SK-N-SH (cell line): ENCODE measurements around the gene SMPD3. TPM values are rescaled to one million over a fixed set of nuclear protein-coding genes. Genes with fewer than 3 reads are reported as not detected.

Experiments used
- CTCF ChIA-PET: fragments of 300-600, 350-600 bp; formaldehyde crosslinking; extraction: SDS; loops from one replicate; lab custom pipeline; 2021; lab: Yijun Ruan, JAX
- POLR2A ChIA-PET: fragments of 350-600 bp; sonication (Branson Sonifier 250); formaldehyde crosslinking; extraction: SDS; loops from one replicate; lab custom pipeline; 2020; ENCODE audit warnings: antibody characterized with exemption, inconsistent platforms; lab: Yijun Ruan, JAX
- DNase-seq: peaks from one replicate; pipeline ENCODE4 v3.0.0; 2012
- H2AFZ ChIP-seq: fragments of 200-600 bp; sonication (generic); 2 replicates; pipeline ENCODE4 v1.8.1; 2016; ENCODE audit warnings: antibody characterized with exemption, mild to moderate bottlenecking, low read depth
- H3F3A ChIP-seq: fragments of 200-600 bp; sonication (generic); replicated peaks from 2 replicates; pipeline ENCODE3; 2016; ENCODE audit warnings: antibody characterized with exemption, mild to moderate bottlenecking; ENCODE audit not compliant: insufficient read depth
- H3K27ac ChIP-seq, 2 experiments: fragments of 200-500 bp in 1 of 2; fragments of 200-600 bp in 1 of 2; sonication (Bioruptor generic) in 1 of 2; sonication (generic), shearing (Covaris generic) in 1 of 2; 2 replicates each; pipeline versions ENCODE4 v1.5.1 to v1.6.1; 2014 to 2016; ENCODE audit warnings: low read depth in 2 of 2, inconsistent platforms in 1 of 2, low read length in 1 of 2, mild to moderate bottlenecking in 1 of 2, mixed read lengths in 1 of 2
- H3K27me3 ChIP-seq: fragments of 200-600 bp; sonication (generic), shearing (Covaris generic); 2 replicates; pipeline ENCODE4 v1.6.1; 2016; ENCODE audit warnings: mixed run types; ENCODE audit not compliant: insufficient read depth
- H3K36me3 ChIP-seq, 2 experiments: fragments of 200-500 bp in 1 of 2; fragments of 200-600 bp in 1 of 2; sonication (Bioruptor generic) in 1 of 2; sonication (generic) in 1 of 2; replicated peaks in 1 of 2; 2 replicates each; pipeline versions ENCODE3 to v1.5.1; 2014 to 2016; ENCODE audit warnings: low read length in 1 of 2, mild to moderate bottlenecking in 1 of 2; ENCODE audit not compliant: insufficient read depth in 2 of 2, control insufficient read depth in 1 of 2
- H3K4me1 ChIP-seq, 2 experiments: fragments of 200-500 bp in 1 of 2; fragments of 200-600 bp in 1 of 2; sonication (Bioruptor generic) in 1 of 2; sonication (generic), shearing (Covaris generic) in 1 of 2; 2 replicates each; pipeline versions ENCODE4 v1.5.1 to v1.6.1; 2014 to 2016; ENCODE audit warnings: low read depth in 1 of 2, low read length in 1 of 2, mixed run types in 1 of 2; ENCODE audit not compliant: insufficient read depth in 2 of 2, control insufficient read depth in 1 of 2
- H3K4me2 ChIP-seq: fragments of 200-600 bp; sonication (generic), shearing (Covaris generic); 2 replicates; pipeline ENCODE4 v1.6.1; 2017; ENCODE audit warnings: mixed run types
- H3K4me3 ChIP-seq, 2 experiments: fragments of 200-500 bp in 1 of 2; fragments of 200-600 bp in 1 of 2; sonication (Bioruptor generic) in 1 of 2; sonication (generic), shearing (Covaris generic) in 1 of 2; 2 replicates each; pipeline versions ENCODE4 v1.5.1 to v1.8.1; 2014 to 2016; ENCODE audit warnings: low read depth in 2 of 2, inconsistent platforms in 1 of 2, low read length in 1 of 2, mild to moderate bottlenecking in 1 of 2, mixed read lengths in 1 of 2, moderate library complexity in 1 of 2
- H3K79me2 ChIP-seq: fragments of 200-600 bp; sonication (generic); 2 replicates; pipeline ENCODE4 v1.8.1; 2017; ENCODE audit warnings: mild to moderate bottlenecking; ENCODE audit not compliant: insufficient read depth
- H3K9ac ChIP-seq: fragments of 200-600 bp; sonication (generic); 2 replicates; pipeline ENCODE4 v1.6.1; 2017; ENCODE audit warnings: mixed run types
- H3K9me2 ChIP-seq: fragments of 200-600 bp; sonication (generic); 2 replicates; pipeline ENCODE4 v1.6.1; 2017; ENCODE audit warnings: mixed run types
- H3K9me3 ChIP-seq: fragments of 200-600 bp; sonication (generic); 2 replicates; pipeline ENCODE4 v1.6.1; 2017; ENCODE audit warnings: mixed run types, mild to moderate bottlenecking, moderate library complexity
- H4K20me1 ChIP-seq: fragments of 200-600 bp; sonication (generic); 2 replicates; pipeline ENCODE4 v1.6.1; 2017; ENCODE audit warnings: mild to moderate bottlenecking, mixed run types; ENCODE audit not compliant: insufficient read depth
- CHD2 ChIP-seq: fragments of 150-350 bp; IDR thresholded peaks from 2 replicates; pipeline ENCODE4 v1.6.1; 2018; ENCODE audit warnings: low read length; ENCODE audit not compliant: partially characterized antibody
- ELF1 ChIP-seq: IDR thresholded peaks from 2 replicates; pipeline ENCODE4 v1.4.0; 2012
- EP300 ChIP-seq, 2 experiments: IDR thresholded peaks; 2 replicates each; pipeline versions ENCODE4 v1.4.0 to v1.6.1; 2012; ENCODE audit warnings: borderline replicate concordance in 1 of 2, low read depth in 1 of 2, low read length in 1 of 2
- EZH2phosphoT487 ChIP-seq: fragments of 200-600 bp; sonication (generic); IDR thresholded peaks from 2 replicates; pipeline ENCODE4 v1.6.1; 2017; ENCODE audit warnings: low read depth, mixed run types, mild to moderate bottlenecking, antibody characterized with exemption, moderate library complexity, borderline replicate concordance
- FOSL2 ChIP-seq: IDR thresholded peaks from 2 replicates; pipeline ENCODE4 v1.4.0; 2012; ENCODE audit warnings: low read depth, mild to moderate bottlenecking, moderate library complexity, borderline replicate concordance
- FOXJ3 ChIP-seq: sonication (generic); formaldehyde crosslinking; IDR thresholded peaks from 2 replicates; pipeline ENCODE4 v1.5.1; 2020; ENCODE audit warnings: mild to moderate bottlenecking, missing genetic modification reagents
- FOXM1 ChIP-seq: IDR thresholded peaks from 2 replicates; pipeline ENCODE4 v1.4.0; 2012; ENCODE audit warnings: low read depth, mild to moderate bottlenecking
- GABPA ChIP-seq: IDR thresholded peaks from 2 replicates; pipeline ENCODE4 v1.4.0; 2012; ENCODE audit warnings: low read depth, mild to moderate bottlenecking
- GATA2 ChIP-seq: sonication (generic); formaldehyde crosslinking; IDR thresholded peaks from 2 replicates; pipeline ENCODE4 v1.5.0; 2020; ENCODE audit warnings: mild to moderate bottlenecking, missing genetic modification reagents
- IRF3 ChIP-seq: fragments of 150-350 bp; IDR thresholded peaks from 2 replicates; pipeline ENCODE4 v1.6.1; 2016; ENCODE audit warnings: mild to moderate bottlenecking, low read depth, low read length
- MXI1 ChIP-seq: IDR thresholded peaks from 2 replicates; pipeline ENCODE4 v1.6.1; 2012; ENCODE audit warnings: mild to moderate bottlenecking, low read depth, low read length, improper control_type of control experiment
- NRF1 ChIP-seq: IDR thresholded peaks from 2 replicates; pipeline ENCODE4 v1.6.1; 2012; ENCODE audit warnings: low read depth, mild to moderate bottlenecking, low read length
- RAD21 ChIP-seq: IDR thresholded peaks from 2 replicates; pipeline ENCODE4 v1.6.1; 2012; ENCODE audit warnings: mild to moderate bottlenecking, low read length
- RCOR1 ChIP-seq: fragments of 150-350 bp; IDR thresholded peaks from 2 replicates; pipeline ENCODE4 v1.6.1; 2017; ENCODE audit warnings: antibody characterized with exemption, low read length
- RXRA ChIP-seq: IDR thresholded peaks from 2 replicates; pipeline ENCODE4 v1.4.0; 2012; ENCODE audit warnings: low read depth, mild to moderate bottlenecking, borderline replicate concordance
- SIN3A ChIP-seq: IDR thresholded peaks from 2 replicates; pipeline ENCODE4 v1.6.1; 2012; ENCODE audit warnings: low read depth, mild to moderate bottlenecking, low read length, moderate library complexity, borderline replicate concordance
- SMC3 ChIP-seq: IDR thresholded peaks from 2 replicates; pipeline ENCODE4 v1.6.1; 2012; ENCODE audit warnings: low read depth, low read length, improper control_type of control experiment
- USF1 ChIP-seq: IDR thresholded peaks from 2 replicates; pipeline ENCODE4 v1.4.0; 2012; ENCODE audit warnings: low read depth, borderline replicate concordance
- YY1 ChIP-seq: IDR thresholded peaks from 2 replicates; pipeline ENCODE4 v1.4.0; 2012; ENCODE audit warnings: low read depth, mild to moderate bottlenecking
- whole genome bisulfite sequencing: methylation state at CpG from one replicate; pipeline ENCODE4 v1.1.6; 2017; ENCODE audit warnings: low lambda C conversion rate; 5-methylcytosine and 5-hydroxymethylcytosine counted together
- polyA plus RNA-seq, 3 experiments: library from polyadenylated mRNA; depleted of rRNA; stranded (reverse); fragments of >200 nt; gene quantifications; 2 replicates each; pipeline ENCODE4 v1.2.3, GENCODE V29; 2012

SMPD3 gene
- polyA plus RNA-seq, 1 of the 3 experiments (the other 2 are of a cell fraction), result 0.38 TPM

GRCh38 chr16:68468842-68469241, 20.5 kb upstream of the SMPD3 start:
- ChIA-PET POLR2A (no interaction called here), CTCF (interaction anchor here (0.6 to 1.2 kb wide), 2 partner anchors 52 to 108 kb away, joined by 3 read pairs; no protein-coding TSS in a partner anchor)
- Histone ChIP-seq H3F3A (no peaks in the 10 kb centered on the region), H2AFZ (no peak overlapping the region), H3K9me3 (no peaks in the 10 kb centered on the region), H3K4me3 (no peak overlapping the region), H3K79me2 (no peaks in the 10 kb centered on the region), H3K27ac (no peak overlapping the region), H4K20me1 (no peaks in the 10 kb centered on the region), H3K27me3 (no peaks in the 10 kb centered on the region), H3K36me3 (no peaks in the 10 kb centered on the region), H3K9ac (no peak overlapping the region), H3K4me2 (no peak overlapping the region), H3K9me2 (no peaks in the 10 kb centered on the region), H3K4me1 (peaks cover 0 to 7% of the 10 kb centered on the region in 2 experiments; a peak in 1 of 4 replicates)
- 34% methylated on average over 4 of the region's 4 CpGs for WGBS
- DNase-seq, result no peak
- TF ChIP-seq GATA2 (CRISPR knock-in tag), result no peak
- no peak for TF ChIP-seq ELF1
- no peak for TF ChIP-seq YY1
- TF ChIP-seq RCOR1, result no peak
- no peak for TF ChIP-seq RAD21
- no peak for TF ChIP-seq SMC3
- no peak for TF ChIP-seq SIN3A
- no peak for TF ChIP-seq FOXM1
- TF ChIP-seq CHD2, result no peak
- TF ChIP-seq GABPA, result no peak
- no peak for TF ChIP-seq EZH2phosphoT487

GRCh38 chr16:68466174-68466573, 17.9 kb upstream of the SMPD3 start:
- Histone ChIP-seq H2AFZ (no peak overlapping the region), H3K27me3 (no peaks in the 10 kb centered on the region), H3K79me2 (no peaks in the 10 kb centered on the region), H3K27ac (no peak overlapping the region), H3F3A (no peaks in the 10 kb centered on the region), H3K9me2 (no peaks in the 10 kb centered on the region), H3K36me3 (no peaks in the 10 kb centered on the region), H3K4me1 (no peaks in the 10 kb centered on the region), H3K9me3 (no peaks in the 10 kb centered on the region), H3K4me3 (no peak overlapping the region), H3K4me2 (no peak overlapping the region), H3K9ac (no peak overlapping the region), H4K20me1 (no peaks in the 10 kb centered on the region)
- TF ChIP-seq SIN3A, result no peak
- TF ChIP-seq ELF1, result no peak
- TF ChIP-seq IRF3, result no peak
- TF ChIP-seq EZH2phosphoT487, result no peak
- no peak for TF ChIP-seq GATA2 (CRISPR knock-in tag)
- no peak for TF ChIP-seq MXI1
- no peak for TF ChIP-seq NRF1
- TF ChIP-seq RXRA, result no peak
- TF ChIP-seq FOXJ3 (CRISPR knock-in tag), result no peak
- no peak for TF ChIP-seq EP300 (IDR thresholded peaks at IDR 0.05; ENCODE audit: borderline replicate concordance in 1 of 2, low read depth in 1 of 2, low read length in 1 of 2)
- TF ChIP-seq FOSL2, result no peak
- TF ChIP-seq USF1, result no peak
- TF ChIP-seq CHD2, result no peak
- no peak for DNase-seq
- ChIA-PET CTCF (interaction anchor here (1.1 to 1.6 kb wide), 3 partner anchors 21 to 102 kb away, joined by 3 to 5 read pairs (median 4); no protein-coding TSS in a partner anchor), POLR2A (no interaction called here)
- WGBS, result 55% methylated on average over 4 of the region's 4 CpGs
